Measurements from ENCODE around the gene ATOH8.

DNA sequence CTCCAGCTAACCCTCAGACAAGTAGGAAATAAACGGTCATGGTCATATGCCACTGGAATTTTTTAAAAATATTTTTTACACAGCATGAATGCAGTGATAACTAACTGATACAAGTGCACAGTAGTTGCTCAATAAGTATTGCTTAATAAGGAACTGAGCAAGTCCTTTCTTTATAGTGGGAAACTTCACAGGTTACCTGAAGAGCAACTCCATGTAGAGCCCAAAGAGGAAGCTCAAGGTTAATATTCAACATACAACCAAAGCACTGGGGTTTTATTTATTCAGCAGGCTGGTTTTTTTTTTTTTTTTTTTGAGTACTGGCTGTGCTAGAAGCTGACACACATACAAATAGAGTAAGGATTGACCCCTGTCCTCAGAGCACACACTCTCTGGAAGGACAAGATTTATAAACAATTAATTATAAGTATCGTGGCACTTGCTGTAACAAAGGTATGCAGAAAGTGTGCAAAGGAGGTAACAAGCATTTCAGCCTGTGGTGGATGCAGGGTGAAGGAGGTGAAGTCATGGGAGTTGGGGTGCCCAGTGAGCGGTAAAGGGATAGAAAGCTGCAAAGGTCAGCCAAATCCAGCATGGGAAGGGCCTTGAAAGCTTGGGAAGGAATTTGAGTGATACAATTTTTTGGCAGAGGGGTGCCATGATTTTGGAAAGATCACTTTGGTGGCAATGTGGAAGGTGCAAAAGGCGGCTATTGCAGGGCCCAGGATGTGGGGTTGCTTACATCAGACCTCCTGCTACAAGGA lies 52.7 kb downstream of the ATOH8 start:
- TF ChIP-seq, protein P1, sequence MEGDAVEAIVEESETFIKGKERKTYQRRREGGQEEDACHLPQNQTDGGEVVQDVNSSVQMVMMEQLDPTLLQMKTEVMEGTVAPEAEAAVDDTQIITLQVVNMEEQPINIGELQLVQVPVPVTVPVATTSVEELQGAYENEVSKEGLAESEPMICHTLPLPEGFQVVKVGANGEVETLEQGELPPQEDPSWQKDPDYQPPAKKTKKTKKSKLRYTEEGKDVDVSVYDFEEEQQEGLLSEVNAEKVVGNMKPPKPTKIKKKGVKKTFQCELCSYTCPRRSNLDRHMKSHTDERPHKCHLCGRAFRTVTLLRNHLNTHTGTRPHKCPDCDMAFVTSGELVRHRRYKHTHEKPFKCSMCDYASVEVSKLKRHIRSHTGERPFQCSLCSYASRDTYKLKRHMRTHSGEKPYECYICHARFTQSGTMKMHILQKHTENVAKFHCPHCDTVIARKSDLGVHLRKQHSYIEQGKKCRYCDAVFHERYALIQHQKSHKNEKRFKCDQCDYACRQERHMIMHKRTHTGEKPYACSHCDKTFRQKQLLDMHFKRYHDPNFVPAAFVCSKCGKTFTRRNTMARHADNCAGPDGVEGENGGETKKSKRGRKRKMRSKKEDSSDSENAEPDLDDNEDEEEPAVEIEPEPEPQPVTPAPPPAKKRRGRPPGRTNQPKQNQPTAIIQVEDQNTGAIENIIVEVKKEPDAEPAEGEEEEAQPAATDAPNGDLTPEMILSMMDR (IDR thresholded peaks at IDR 0.05) = no peak
- no peak for TF ChIP-seq EZH2 (IDR thresholded peaks at IDR 0.05; ENCODE audit: borderline replicate concordance, insufficient read depth, low read depth, low read length, poor library complexity, severe bottlenecking)
